ENCODE measurements around the gene FOXP1. TPM values are rescaled to one million over a fixed set of nuclear protein-coding genes. Genes with fewer than 3 reads are reported as not detected.

FOXP1 gene
- total and polyA plus RNA-seq, 2 of the 8 experiments (the other 6 are each of a cell fraction or from before 2014, with no cell fraction given), result 13.9 to 25.4 TPM

DNA sequence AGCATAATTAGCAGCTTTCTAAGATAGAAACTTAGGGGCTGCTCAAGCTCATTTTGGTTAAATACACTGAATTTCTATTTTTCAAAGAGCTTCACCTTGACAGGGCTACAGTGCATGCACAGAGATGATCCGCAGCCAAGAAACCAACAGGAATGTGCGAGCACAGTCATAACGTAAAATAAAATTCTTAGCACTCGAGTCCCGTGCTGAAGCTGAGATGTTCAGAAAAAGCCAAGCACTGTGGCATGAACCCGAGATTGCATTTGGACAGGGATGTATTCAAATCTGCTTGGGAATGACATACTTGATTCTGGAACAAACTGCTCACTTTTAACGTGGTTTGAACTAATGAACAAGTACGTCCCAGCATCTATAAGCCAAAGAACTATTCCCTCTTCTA is 340.3 kb downstream of the FOXP1 start:
- no peak overlapping the region for H3K4me3 ChIP-seq (ENCODE audit: extremely low read depth in 1 of 4, insufficient read depth in 2 of 4, low read depth in 3 of 4, low read length in 4 of 4)
- no peaks in the 10 kb centered on the region for H3K27me3 ChIP-seq (replicated peaks in 1 of 4; ENCODE audit: control insufficient read depth in 3 of 4, extremely low read depth in 1 of 4, insufficient read depth in 3 of 4, low read length in 3 of 4)
- CTCF ChIA-PET (ENCODE audit: partially characterized antibody), result interaction anchor here (0.6 to 1.4 kb wide), 3 partner anchors 153 to 1872 kb away, joined by 3 to 4 read pairs (median 3); no protein-coding TSS in a partner anchor
- POLR2A ChIA-PET (ENCODE audit: partially characterized antibody), result interaction anchor here (1.6 kb wide), 1 partner anchor 16 kb away, joined by 5 read pairs; no protein-coding TSS in a partner anchor
- peaks cover 0 to 39% of the 10 kb centered on the region in 2 experiments; a peak in 3 of 4 replicates for H3K79me2 ChIP-seq (ENCODE audit: control insufficient read depth in 1 of 2, insufficient read depth in 2 of 2, low read length in 2 of 2)
- H3K23me2 ChIP-seq (ENCODE audit: low read depth, low read length), result no peaks in the 10 kb centered on the region
- TF ChIP-seq MAFK (IDR thresholded peaks at IDR 0.05; ENCODE audit: low read depth, low read length), result no peak
- no peak for TF ChIP-seq KDM5A (IDR thresholded peaks at IDR 0.05; ENCODE audit: low read length)
- no peak for TF ChIP-seq POLR2A (IDR thresholded peaks at IDR 0.05; ENCODE audit: control extremely low read depth in 1 of 2, low read depth in 2 of 2, low read length in 2 of 2)
- no peak for TF ChIP-seq RFX5 (IDR thresholded peaks at IDR 0.05; ENCODE audit: borderline replicate concordance, low read depth, low read length)
- TF ChIP-seq SP4 (IDR thresholded peaks at IDR 0.05; ENCODE audit: low read length), result no peak
- TF ChIP-seq, protein P1, sequence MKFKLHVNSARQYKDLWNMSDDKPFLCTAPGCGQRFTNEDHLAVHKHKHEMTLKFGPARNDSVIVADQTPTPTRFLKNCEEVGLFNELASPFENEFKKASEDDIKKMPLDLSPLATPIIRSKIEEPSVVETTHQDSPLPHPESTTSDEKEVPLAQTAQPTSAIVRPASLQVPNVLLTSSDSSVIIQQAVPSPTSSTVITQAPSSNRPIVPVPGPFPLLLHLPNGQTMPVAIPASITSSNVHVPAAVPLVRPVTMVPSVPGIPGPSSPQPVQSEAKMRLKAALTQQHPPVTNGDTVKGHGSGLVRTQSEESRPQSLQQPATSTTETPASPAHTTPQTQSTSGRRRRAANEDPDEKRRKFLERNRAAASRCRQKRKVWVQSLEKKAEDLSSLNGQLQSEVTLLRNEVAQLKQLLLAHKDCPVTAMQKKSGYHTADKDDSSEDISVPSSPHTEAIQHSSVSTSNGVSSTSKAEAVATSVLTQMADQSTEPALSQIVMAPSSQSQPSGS (IDR thresholded peaks at IDR 0.05; ENCODE audit: low read length), result no peak
- TF ChIP-seq FOSL1 (IDR thresholded peaks at IDR 0.05; ENCODE audit: insufficient read depth, low read depth, low read length), result no peak
- TF ChIP-seq JUND (IDR thresholded peaks at IDR 0.05; ENCODE audit: low read length), result no peak
- no peak for TF ChIP-seq PHF8 (conservative IDR thresholded peaks at IDR 0.05; ENCODE audit: low read depth, low read length)
- TF ChIP-seq POLR2AphosphoS5 (IDR thresholded peaks at IDR 0.05; ENCODE audit: low read depth, low read length), result no peak
- no peak for TF ChIP-seq NANOG (IDR thresholded peaks at IDR 0.05; ENCODE audit: insufficient read depth, low read depth, low read length, poor library complexity, severe bottlenecking)
- no peak overlapping the region for H4K91ac ChIP-seq (replicated peaks; ENCODE audit: insufficient read length, low read length)
- no peaks in the 10 kb centered on the region for H3K9me3 ChIP-seq (ENCODE audit: insufficient read depth in 2 of 2, low read depth in 1 of 2, low read length in 1 of 2)
- no peak overlapping the region for H2BK20ac ChIP-seq (ENCODE audit: low read length)
- no peak overlapping the region for H3K18ac ChIP-seq (ENCODE audit: extremely low read depth, low read length)
- H2BK15ac ChIP-seq (ENCODE audit: low read length), result no peak overlapping the region
- peaks cover 2 to 34% (median 30%) of the 10 kb centered on the region in 4 experiments for H3K4me1 ChIP-seq (replicated peaks in 1 of 4; ENCODE audit: control insufficient read depth in 3 of 4, insufficient read depth in 4 of 4, low read length in 3 of 4)
- H3K36me3 ChIP-seq (ENCODE audit: control insufficient read depth in 2 of 4, insufficient read depth in 4 of 4, low read length in 3 of 4), result no peaks in the 10 kb centered on the region
- no peak overlapping the region for H3K9ac ChIP-seq (replicated peaks in 1 of 4; ENCODE audit: extremely low read depth in 1 of 4, low read depth in 3 of 4, low read length in 3 of 4)
- H3K56ac ChIP-seq (replicated peaks; ENCODE audit: insufficient read length, low read depth, low read length), result no peak overlapping the region
- H4K5ac ChIP-seq (ENCODE audit: insufficient read length, low read depth, low read length), result no peak overlapping the region
- no peak overlapping the region for H4K8ac ChIP-seq (ENCODE audit: extremely low read depth, insufficient read depth, low read length)
- no peak overlapping the region for H3K27ac ChIP-seq (ENCODE audit: low read depth, low read length)
- no peak overlapping the region for H3K14ac ChIP-seq (ENCODE audit: insufficient read length)
- no peak overlapping the region for H2AFZ ChIP-seq (ENCODE audit: low read length)
- no peak for FAIRE-seq
- no peak overlapping the region for H2BK5ac ChIP-seq (ENCODE audit: low read depth, low read length)
- H2BK12ac ChIP-seq (ENCODE audit: low read depth, low read length), result no peak overlapping the region; the same call in 1 of the 2 replicates
- no peaks in the 10 kb centered on the region; the same call in 1 of the 2 replicates for H3K79me1 ChIP-seq (ENCODE audit: low read depth, low read length)
- no peak overlapping the region for H3K4me2 ChIP-seq (ENCODE audit: insufficient read depth in 1 of 2, low read depth in 2 of 2, low read length in 2 of 2)
- H4K20me1 ChIP-seq (replicated peaks in 1 of 2; ENCODE audit: control insufficient read depth in 1 of 2, insufficient read depth in 2 of 2, low read length in 2 of 2), result no peaks in the 10 kb centered on the region
- H2BK120ac ChIP-seq (replicated peaks; ENCODE audit: low read depth, low read length), result peak overlapping the region; percentile 60
- 0 out of 2 replicates have a peak overlapping the region, but pooled peaks have one; percentile 11 for H2AK5ac ChIP-seq (ENCODE audit: low read depth, low read length)
- no peak overlapping the region for H3K4ac ChIP-seq (replicated peaks; ENCODE audit: insufficient read length, low read depth, low read length)
- 79% methylated on average over 8 of the region's 8 CpGs; no CpG with 5 or more reads in 1 of the 2 experiments for WGBS, 2 experiments (ENCODE audit: extremely low coverage in 1 of 2, insufficient coverage in 1 of 2, insufficient read length in 1 of 2, insufficient replicate concordance in 2 of 2, low coverage in 1 of 2, low lambda C conversion rate in 2 of 2, missing lambda C conversion rate in 1 of 2)
- no peak overlapping the region for H3K23ac ChIP-seq (ENCODE audit: insufficient read length)
- no peak for DNase-seq (ENCODE audit: low read depth in 1 of 2, low spot score in 2 of 2)

All from H1 (cell line).